Lower leg skin (tissue), 3 donors: Measurements from ENCODE around the gene TMCC3.

Source experiments
- CTCF ChIP-seq, 3 donors: fragments of 450-650 bp; IDR thresholded peaks; one replicate each; pipeline ENCODE4 v1.5.1; 2016; ENCODE audit warnings: antibody characterized with exemption in 3 of 3, mild to moderate bottlenecking in 3 of 3, moderate library complexity in 2 of 3
- POLR2A ChIP-seq, 2 donors: fragments of 450-650 bp; IDR thresholded peaks; one replicate each; pipeline ENCODE4 v1.6.1; 2016 to 2017; ENCODE audit warnings: antibody characterized with exemption in 2 of 2, mild to moderate bottlenecking in 1 of 2, moderate library complexity in 1 of 2

DNA sequence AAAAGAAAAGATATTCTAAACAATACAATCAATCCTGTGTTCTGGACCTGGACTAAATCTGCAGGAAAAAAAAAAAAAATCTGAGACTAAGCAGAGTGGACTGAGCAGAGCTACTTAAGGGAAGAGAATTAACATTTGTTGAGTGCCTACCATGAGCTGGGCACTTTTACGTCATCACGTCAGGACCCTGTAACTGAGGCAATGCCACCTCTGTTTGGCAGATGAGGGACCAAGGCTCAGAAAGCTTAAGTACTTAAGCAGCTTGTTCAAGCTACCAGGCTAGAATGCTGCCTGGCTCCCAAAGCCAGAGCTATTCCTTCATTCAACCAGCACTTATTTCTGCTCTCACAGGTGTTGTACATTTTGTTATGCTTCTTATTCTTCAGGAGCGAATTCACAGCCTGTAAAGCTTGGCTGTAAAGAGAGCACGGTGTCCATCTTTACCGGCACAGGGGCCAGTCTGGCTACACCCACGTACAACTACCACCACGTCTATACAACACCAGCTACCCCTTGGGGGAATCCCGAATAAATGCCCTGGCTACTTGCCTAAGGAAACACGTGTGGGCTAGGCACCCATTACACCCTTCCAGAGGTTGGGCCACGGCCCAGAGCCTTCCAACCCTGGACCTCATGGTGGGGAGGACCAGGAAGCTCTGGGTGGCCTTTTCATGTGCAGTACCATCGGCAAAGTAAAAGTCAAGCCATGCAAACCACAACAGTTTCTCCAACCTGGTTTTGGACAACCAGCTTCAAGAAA lies 27.0 kb downstream of the TMCC3 start:
- TF ChIP-seq POLR2A (IDR thresholded peaks at IDR 0.05) = no peak
- TF ChIP-seq CTCF (IDR thresholded peaks at IDR 0.05) = no peak
